ENCODE results near the gene SYT12. TPM values are rescaled to one million over a fixed set of nuclear protein-coding genes. Genes with fewer than 3 reads are reported as not detected.

The SYT12 gene
- total and polyA plus RNA-seq, 2 of the 8 experiments (the other 6 are each of a cell fraction or from before 2014, with no cell fraction given): 1.4 to 3.3 TPM

DNA sequence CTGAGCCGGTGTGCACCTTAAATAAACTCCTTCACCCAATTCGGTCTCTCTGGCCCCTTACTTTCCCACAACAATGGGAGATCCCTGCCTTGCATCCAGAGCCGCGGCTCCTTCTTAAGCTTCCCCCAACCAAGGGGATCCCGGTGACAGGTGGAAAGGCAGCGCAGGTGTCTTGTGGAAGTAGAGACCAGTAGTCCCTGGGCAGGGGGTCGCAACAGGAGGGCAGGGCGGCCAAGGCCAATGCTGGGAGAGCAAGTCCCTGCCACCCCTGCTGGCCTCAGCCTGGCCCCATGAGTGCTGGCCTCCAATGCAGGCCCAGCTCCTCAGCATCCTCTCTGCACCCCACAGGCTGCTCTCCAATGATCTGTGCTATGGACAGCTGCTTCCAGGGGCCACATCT, 7.9 kb upstream of the SYT12 start:
- no peak for TF ChIP-seq SIN3A (conservative IDR thresholded peaks at IDR 0.05 in 1 of 2, IDR thresholded peaks at IDR 0.05 in 1 of 2; ENCODE audit: low read depth in 1 of 2, low read length in 2 of 2)
- Histone ChIP-seq H3K27ac (ENCODE audit: low read depth, low read length) (no peak overlapping the region), H2BK15ac (ENCODE audit: low read length) (no peak overlapping the region), H3K9me3 (ENCODE audit: insufficient read depth in 2 of 2, low read depth in 1 of 2, low read length in 1 of 2) (no peaks in the 10 kb centered on the region), H3K36me3 (ENCODE audit: control insufficient read depth in 2 of 4, insufficient read depth in 4 of 4, low read length in 3 of 4) (no peaks in the 10 kb centered on the region), H4K91ac (replicated peaks; ENCODE audit: insufficient read length, low read length) (no peak overlapping the region), H2BK12ac (ENCODE audit: low read depth, low read length) (no peak overlapping the region), H2BK120ac (replicated peaks; ENCODE audit: low read depth, low read length) (no peak overlapping the region), H2BK5ac (ENCODE audit: low read depth, low read length) (no peak overlapping the region), H3K14ac (ENCODE audit: insufficient read length) (no peak overlapping the region), H3K4me3 (ENCODE audit: extremely low read depth in 1 of 4, insufficient read depth in 2 of 4, low read depth in 3 of 4, low read length in 4 of 4) (no peak overlapping the region), H3K56ac (replicated peaks; ENCODE audit: insufficient read length, low read depth, low read length) (no peak overlapping the region), H3K23me2 (ENCODE audit: low read depth, low read length) (no peaks in the 10 kb centered on the region), H2AK5ac (ENCODE audit: low read depth, low read length) (no peak overlapping the region), H4K20me1 (replicated peaks in 1 of 2; ENCODE audit: control insufficient read depth in 1 of 2, insufficient read depth in 2 of 2, low read length in 2 of 2) (no peaks in the 10 kb centered on the region), H2BK20ac (ENCODE audit: low read length) (no peak overlapping the region), H3K27me3 (replicated peaks in 1 of 4; ENCODE audit: control insufficient read depth in 3 of 4, extremely low read depth in 1 of 4, insufficient read depth in 3 of 4, low read length in 3 of 4) (no peaks in the 10 kb centered on the region), H3K79me2 (ENCODE audit: control insufficient read depth in 1 of 2, insufficient read depth in 2 of 2, low read length in 2 of 2) (no peaks in the 10 kb centered on the region), H3K23ac (ENCODE audit: insufficient read length) (no peak overlapping the region), H3K4me1 (replicated peaks in 1 of 4; ENCODE audit: control insufficient read depth in 3 of 4, insufficient read depth in 4 of 4, low read length in 3 of 4) (peaks cover 0 to 7% (median 3%) of the 10 kb centered on the region in 4 experiments; a peak in 4 of 7 replicates), H4K5ac (ENCODE audit: insufficient read length, low read depth, low read length) (no peak overlapping the region), H2AFZ (ENCODE audit: low read length) (no peak overlapping the region), H4K8ac (ENCODE audit: extremely low read depth, insufficient read depth, low read length) (peak overlapping the region; percentile 68; the same call in 1 of the 2 replicates), H3K18ac (ENCODE audit: extremely low read depth, low read length) (no peak overlapping the region), H3K4me2 (ENCODE audit: insufficient read depth in 1 of 2, low read depth in 2 of 2, low read length in 2 of 2) (no peak overlapping the region), H3K79me1 (ENCODE audit: low read depth, low read length) (no peaks in the 10 kb centered on the region), H3K4ac (replicated peaks; ENCODE audit: insufficient read length, low read depth, low read length) (no peak overlapping the region), H3K9ac (replicated peaks in 1 of 4; ENCODE audit: extremely low read depth in 1 of 4, low read depth in 3 of 4, low read length in 3 of 4) (no peak overlapping the region)
- ChIA-PET CTCF (ENCODE audit: partially characterized antibody) (interaction anchor here (0.6 to 1.5 kb wide), 6 partner anchors 8 to 1885 kb away, joined by 3 to 6 read pairs (median 4); no protein-coding TSS in a partner anchor), POLR2A (ENCODE audit: partially characterized antibody) (interaction anchor here (0.6 to 2.0 kb wide), 7 partner anchors 9 to 344 kb away, joined by 3 to 6 read pairs (median 4); partner anchors contain the start of gene SYT12)
- DNase-seq (ENCODE audit: low read depth in 1 of 2, low spot score in 2 of 2) (no peak), FAIRE-seq (no peak)
- 93% methylated on average over 8 of the region's 8 CpGs; no CpG with 5 or more reads in 1 of the 2 experiments for WGBS, 2 experiments (ENCODE audit: extremely low coverage in 1 of 2, insufficient coverage in 1 of 2, insufficient read length in 1 of 2, insufficient replicate concordance in 2 of 2, low coverage in 1 of 2, low lambda C conversion rate in 2 of 2, missing lambda C conversion rate in 1 of 2)
